Measurements from ENCODE around the gene TMTC1.
A peak's percentile ranks its signal among the peaks of the same experiment; 100 is the strongest.

TMTC1 gene

GRCh38 chr12:29614694-29615325 is 168.9 kb downstream of the TMTC1 start:
- DNase-seq (ENCODE audit: low read depth) = no peak

- no peak for DNase-seq (ENCODE audit: low read depth)
Measured at GRCh38 chr12:29612912-29613311, 170.8 kb downstream of the TMTC1 start.

DNA sequence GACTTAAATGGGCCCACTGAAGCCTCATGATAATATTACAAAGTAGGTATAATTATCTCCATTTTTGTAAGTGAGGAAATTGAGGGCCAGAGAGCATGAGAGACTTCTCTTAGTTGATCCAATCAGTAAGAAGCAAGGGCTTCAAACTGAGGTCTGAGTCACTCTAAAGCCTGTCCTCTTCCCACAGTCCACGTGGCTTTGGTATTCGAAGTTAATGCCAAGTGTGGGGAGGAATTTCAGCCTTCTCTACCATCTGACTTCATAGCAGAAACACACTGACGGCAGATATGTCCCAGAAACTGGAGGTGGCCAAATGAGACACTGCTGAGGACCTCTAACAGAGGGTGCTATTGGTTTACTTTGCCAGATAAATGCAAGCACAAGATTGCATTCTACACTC is 171.8 kb downstream of the TMTC1 start:
- no peak for DNase-seq (ENCODE audit: low read depth)

DNA sequence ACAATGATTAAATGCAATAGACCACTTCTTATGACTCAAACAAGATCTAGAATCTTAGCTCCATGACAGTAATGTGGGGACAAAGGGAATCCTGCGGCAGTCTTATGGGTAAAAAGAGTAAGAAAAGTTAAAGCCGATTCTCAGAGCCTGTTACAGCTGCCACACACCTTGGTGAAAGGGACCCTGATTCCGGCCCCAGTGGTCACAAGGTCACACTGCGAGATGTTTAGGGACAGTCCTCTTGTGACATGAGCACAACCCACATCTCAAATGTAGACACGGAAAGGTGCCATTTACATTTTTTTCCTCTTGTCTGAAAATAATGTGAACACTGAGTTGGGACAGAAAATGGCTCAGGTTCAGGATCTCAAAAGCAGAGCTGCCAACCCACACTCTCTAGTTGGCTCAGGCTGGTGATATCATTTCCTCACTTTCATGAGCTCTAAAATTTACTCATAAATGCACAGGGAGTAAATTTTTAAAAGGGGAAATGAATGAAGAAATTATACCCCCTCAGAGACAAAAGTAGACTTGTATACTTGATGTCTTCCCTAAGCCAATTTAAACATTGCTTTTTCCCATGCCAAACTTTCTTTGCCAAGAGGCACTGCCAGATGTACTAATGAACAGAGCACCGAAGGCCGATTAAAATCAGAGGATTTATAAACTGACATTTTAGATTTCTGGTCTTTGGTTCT is 173.1 kb downstream of the TMTC1 start:
- no peak for DNase-seq (ENCODE audit: low read depth)

DNA sequence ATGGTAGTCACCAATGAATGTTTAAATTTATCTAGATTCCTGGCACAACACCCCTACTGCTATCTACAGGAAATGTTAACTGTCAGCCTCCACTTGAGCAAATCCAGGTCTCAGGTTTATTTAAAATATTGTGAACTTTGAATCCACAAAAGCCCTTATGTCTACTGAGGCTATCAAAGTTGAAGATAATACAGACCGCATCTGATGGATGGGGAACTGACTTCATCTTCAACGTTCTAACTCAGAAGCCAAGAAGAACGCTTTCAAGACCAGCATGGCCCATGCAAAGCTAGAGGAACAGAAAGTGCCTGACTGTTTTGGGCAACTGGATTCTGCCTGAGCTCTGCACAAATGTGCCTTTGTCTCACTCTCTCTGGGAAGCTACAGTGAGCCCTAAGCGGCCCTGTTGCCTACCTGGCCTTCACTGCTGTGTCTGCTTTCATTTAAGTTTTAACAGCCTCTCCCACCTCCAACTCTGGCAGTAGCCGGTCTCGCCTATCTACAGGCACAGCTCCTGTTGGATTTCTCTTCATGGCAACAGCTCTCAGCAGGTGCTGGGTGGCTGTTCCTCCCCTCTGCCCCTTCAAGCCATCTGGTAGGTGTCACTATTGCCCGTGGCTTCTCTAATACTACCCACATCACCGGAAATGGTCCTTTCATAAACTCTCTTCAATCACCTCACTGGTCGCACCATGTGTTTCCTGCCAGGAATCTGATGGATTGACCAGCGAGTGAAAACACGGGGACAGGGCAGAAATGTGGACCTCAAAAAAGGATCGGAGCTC is 174.1 kb downstream of the TMTC1 start:
- no peak for DNase-seq (ENCODE audit: low read depth)

DNA sequence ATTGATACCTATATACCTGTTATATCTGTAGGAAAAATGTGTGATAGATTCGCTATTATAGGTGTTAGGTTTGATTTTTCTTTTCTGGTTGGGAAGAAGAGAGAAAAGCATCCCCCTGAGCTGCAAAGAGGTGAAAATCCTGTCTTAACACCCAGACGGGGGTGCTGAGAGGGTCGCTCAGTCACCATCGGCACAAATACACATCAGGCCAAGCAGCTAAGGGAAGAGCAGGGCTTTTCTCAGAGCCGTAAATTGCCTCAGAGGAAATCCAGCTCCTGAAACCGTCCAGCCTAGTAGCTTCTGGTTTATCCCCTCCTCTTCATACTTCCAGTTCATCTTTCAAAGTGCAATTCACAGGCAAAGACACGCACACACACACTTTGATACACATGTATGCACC is 175.2 kb downstream of the TMTC1 start:
- no peak for DNase-seq (ENCODE audit: low read depth)

DNA sequence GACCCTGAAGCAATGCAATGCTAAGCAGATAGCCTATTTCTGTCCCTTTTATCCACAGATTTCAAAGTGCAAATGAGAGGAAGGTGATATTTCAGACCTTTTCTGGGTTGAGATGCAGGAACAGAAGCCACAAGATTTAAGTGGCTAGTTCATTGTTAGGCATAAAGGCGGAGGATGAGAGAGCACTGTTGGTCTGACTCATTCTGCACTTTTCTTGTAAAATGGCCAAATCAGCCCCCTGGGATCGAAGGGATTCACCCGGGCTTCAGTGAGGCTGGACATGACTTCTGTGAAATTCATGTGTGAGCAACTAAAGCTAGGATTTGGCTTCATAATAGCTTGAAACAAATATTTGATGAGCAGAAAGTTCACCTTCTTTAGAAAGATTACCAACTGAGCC is 184.4 kb downstream of the TMTC1 start:
- DNase-seq (ENCODE audit: low read depth) = no peak

GRCh38 chr12:29595071-29595755 is 188.5 kb downstream of the TMTC1 start:
- no peak for DNase-seq (ENCODE audit: low read depth)

- DNase-seq (ENCODE audit: low read depth) = no peak
Measured at GRCh38 chr12:29593001-29593400, 190.7 kb downstream of the TMTC1 start.

- DNase-seq (ENCODE audit: low read depth) = no peak
Measured at GRCh38 chr12:29591140-29592020, 192.4 kb downstream of the TMTC1 start.

GRCh38 chr12:29589851-29590250 is 193.9 kb downstream of the TMTC1 start:
- DNase-seq (ENCODE audit: low read depth) = no peak

- no peak for DNase-seq (ENCODE audit: low read depth)
Measured at GRCh38 chr12:29589286-29589820, 194.4 kb downstream of the TMTC1 start.

DNA sequence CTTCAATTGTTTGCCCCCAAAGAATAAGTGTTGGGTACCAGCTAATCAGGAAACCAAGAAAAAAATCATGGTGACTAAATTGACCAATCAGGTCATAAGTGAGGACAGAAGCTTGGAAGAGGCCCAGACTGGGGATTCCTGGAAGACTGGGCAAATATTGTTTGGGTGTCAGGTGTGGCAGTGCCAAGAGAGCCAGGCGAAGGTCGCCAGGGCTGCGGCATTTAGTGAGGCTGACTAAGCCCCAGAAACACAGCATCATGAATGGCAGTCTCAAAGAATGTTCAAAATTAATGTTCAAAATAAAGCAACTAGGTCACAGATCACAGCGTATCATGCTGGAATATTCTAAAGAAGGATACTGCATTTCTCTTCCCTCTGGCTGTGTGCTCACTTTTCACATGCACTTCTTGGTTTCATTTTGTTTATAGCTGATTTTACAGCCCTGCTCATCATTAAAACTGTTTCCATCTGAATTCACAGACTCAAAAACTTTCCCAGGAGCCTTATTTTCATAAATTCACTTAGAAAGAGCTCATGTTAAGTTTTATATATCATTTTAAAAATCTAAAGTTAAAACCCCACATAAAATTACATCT is 201.0 kb downstream of the TMTC1 start:
- DNase-seq (ENCODE audit: low read depth) = no peak

GRCh38 chr12:29582146-29582545 is 201.6 kb downstream of the TMTC1 start:
- DNase-seq (ENCODE audit: low read depth) = no peak

- DNase-seq (ENCODE audit: low read depth) = no peak
Measured at GRCh38 chr12:29581631-29582030, 202.1 kb downstream of the TMTC1 start.

- no peak for DNase-seq (ENCODE audit: low read depth)
Measured at GRCh38 chr12:29580971-29581370, 202.8 kb downstream of the TMTC1 start.

DNA sequence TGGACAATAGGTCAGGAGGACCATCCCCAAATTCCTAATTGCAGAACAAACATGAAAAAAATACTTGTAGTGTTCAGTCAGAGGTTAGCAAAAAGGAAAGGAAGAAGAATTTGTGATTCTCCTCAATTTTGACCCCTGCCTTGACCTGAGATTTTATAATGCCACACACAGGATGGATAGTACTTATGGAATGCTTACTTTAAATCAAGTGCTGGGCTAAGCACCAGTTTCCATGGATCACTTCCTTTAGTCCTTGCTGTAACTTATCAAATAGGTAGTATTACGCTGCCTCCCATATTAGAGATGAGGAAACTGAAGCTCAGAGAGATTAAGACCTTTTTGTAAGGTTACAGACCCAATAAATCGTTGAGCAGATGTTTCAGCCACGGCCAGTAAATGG is 205.0 kb downstream of the TMTC1 start:
- no peak for DNase-seq (ENCODE audit: low read depth)

- DNase-seq (ENCODE audit: low read depth) = no peak
Measured at GRCh38 chr12:29578070-29578469, 205.7 kb downstream of the TMTC1 start.

GRCh38 chr12:29574500-29574899 is 209.2 kb downstream of the TMTC1 start:
- DNase-seq (ENCODE audit: low read depth) = peak; percentile 9

GRCh38 chr12:29572938-29573337 is 210.8 kb downstream of the TMTC1 start:
- no peak for DNase-seq (ENCODE audit: low read depth)

- DNase-seq (ENCODE audit: low read depth) = no peak
Measured at GRCh38 chr12:29572464-29572863, 211.3 kb downstream of the TMTC1 start.
